AG04450 (cell line): ENCODE data around the gene MAN1C1. TPM values are rescaled to one million over a fixed set of nuclear protein-coding genes. Genes with fewer than 3 reads are reported as not detected.

ENCODE experiments used
- CTCF ChIA-PET: fragments of 300-600, 350-600 bp; formaldehyde crosslinking; extraction: SDS; loops from one replicate; lab custom pipeline; 2022; ENCODE audit warnings: antibody characterized with exemption, inconsistent platforms; lab: Charles Lee
- POLR2A ChIA-PET: fragments of 350-600 bp; formaldehyde crosslinking; extraction: SDS; loops from one replicate; lab custom pipeline; 2021; ENCODE audit warnings: antibody characterized with exemption, inconsistent platforms; lab: Yijun Ruan, JAX
- DNase-seq: peaks from one replicate; pipeline ENCODE4 v3.0.0-alpha.2; 2011; ENCODE audit warnings: low read depth, low spot score
- H3K27ac ChIP-seq: one replicate; pipeline ENCODE4 v1.5.1; 2012; ENCODE audit warnings: low read depth, low read length, control low read depth
- H3K27me3 ChIP-seq: one replicate; pipeline ENCODE4 v1.6.0; 2012; ENCODE audit warnings: low read length; ENCODE audit not compliant: control insufficient read depth, insufficient read depth
- H3K4me3 ChIP-seq: 2 replicates; pipeline ENCODE4 v1.5.1; 2011; ENCODE audit warnings: mild to moderate bottlenecking, low read depth, low read length, control low read depth
- H3K9me3 ChIP-seq: 2 replicates; pipeline ENCODE4 v1.5.1; 2012; ENCODE audit warnings: low read length; ENCODE audit not compliant: control insufficient read depth, insufficient read depth
- polyA plus RNA-seq: library from polyadenylated mRNA; depleted of rRNA; stranded (reverse); fragments of >200 nt; gene quantifications from 2 replicates; pipeline ENCODE4 v1.2.3, GENCODE V29; 2011
- TF ChIP-seq, protein P1 (sequence below): IDR thresholded peaks from 2 replicates; pipeline ENCODE4 v1.5.1; 2011; ENCODE audit warnings: low read depth, low read length, control low read depth, inconsistent platforms

Gene MAN1C1
- polyA plus RNA-seq, 1 experiment = 16.9 TPM

DNA sequence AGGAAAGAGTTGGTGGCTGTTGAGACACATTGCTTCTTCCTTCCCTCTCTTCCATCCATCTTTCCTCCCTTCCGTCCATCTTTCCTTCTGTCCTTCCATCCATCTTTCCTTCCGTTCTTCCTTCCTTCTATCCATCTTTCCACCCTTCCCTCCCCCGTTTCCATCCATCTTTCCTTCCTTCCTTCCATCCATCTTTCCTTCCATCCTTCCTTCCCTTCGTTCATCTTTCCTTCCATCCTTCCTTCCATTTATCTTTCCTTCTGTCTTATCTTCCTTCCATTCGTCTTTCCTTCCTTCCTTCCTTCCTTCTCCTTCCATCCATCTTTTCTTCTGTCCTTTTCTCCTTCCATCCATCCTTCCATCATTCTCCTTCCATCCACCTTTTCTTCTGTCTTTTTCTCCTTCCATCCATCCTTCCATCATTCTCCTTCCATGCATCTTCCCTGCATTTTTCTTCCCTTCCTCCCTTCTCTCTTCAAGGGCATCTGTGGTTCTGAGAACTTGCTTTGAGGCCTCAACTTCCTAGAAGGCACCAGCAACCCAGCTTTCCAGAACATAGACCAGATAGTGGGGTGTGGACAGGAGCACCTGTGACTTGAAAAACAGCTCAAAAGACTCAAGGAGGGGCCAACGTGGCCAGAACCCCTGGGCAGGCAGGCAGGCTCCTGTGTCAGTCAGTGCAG, 134.5 kb downstream of the MAN1C1 start:
- no peak overlapping the region for H3K4me3 ChIP-seq
- peaks cover 9% of the 10 kb centered on the region for H3K27me3 ChIP-seq
- DNase-seq = no peak
- H3K27ac ChIP-seq = no peak overlapping the region
- H3K9me3 ChIP-seq = no peaks in the 10 kb centered on the region
- POLR2A ChIA-PET = no interaction called here
- TF ChIP-seq, protein P1, sequence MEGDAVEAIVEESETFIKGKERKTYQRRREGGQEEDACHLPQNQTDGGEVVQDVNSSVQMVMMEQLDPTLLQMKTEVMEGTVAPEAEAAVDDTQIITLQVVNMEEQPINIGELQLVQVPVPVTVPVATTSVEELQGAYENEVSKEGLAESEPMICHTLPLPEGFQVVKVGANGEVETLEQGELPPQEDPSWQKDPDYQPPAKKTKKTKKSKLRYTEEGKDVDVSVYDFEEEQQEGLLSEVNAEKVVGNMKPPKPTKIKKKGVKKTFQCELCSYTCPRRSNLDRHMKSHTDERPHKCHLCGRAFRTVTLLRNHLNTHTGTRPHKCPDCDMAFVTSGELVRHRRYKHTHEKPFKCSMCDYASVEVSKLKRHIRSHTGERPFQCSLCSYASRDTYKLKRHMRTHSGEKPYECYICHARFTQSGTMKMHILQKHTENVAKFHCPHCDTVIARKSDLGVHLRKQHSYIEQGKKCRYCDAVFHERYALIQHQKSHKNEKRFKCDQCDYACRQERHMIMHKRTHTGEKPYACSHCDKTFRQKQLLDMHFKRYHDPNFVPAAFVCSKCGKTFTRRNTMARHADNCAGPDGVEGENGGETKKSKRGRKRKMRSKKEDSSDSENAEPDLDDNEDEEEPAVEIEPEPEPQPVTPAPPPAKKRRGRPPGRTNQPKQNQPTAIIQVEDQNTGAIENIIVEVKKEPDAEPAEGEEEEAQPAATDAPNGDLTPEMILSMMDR = no peak
- CTCF ChIA-PET = interaction anchor here (1.1 kb wide), 1 partner anchor 230 kb away, joined by 3 read pairs; no protein-coding TSS in a partner anchor

DNA sequence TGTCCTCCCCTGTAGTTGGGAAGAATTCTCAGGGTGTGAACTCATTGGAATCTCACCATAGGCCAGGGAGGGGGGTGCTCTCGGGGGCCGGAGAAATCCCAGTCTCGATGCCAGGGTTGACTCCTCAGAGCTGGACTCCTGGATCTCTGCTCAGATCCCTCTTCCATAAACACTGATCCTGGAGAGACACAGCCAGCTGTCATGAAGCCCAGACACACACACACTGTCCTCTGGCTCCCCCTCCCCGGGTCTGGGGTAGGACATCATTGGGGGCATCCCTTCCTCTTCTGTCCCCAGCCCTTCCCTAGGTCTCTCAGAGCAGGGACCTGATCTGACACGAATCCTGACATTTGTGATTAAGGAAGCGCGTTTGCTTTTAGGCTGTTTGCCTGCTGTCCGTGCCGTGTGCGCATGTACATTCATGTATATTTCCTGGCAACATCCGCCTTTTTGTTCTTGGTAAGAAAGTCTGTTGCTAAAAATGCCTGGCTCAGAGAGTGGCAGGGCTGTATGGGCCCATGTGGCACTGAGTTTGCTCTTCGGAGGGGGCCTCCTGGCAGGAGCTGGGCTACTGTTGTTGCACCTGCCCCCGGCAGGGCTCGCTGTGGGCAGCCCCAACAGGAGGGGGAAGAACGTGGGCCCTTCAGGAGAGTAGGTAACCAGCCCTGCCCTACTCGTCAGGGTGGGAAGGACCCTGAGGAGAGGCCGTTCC, 138.0 kb downstream of the MAN1C1 start:
- DNase-seq = no peak
- POLR2A ChIA-PET = no interaction called here
- TF ChIP-seq, protein P1 = no peak
- Histone ChIP-seq H3K4me3 (no peak overlapping the region), H3K9me3 (no peaks in the 10 kb centered on the region), H3K27me3 (peaks cover 18% of the 10 kb centered on the region), H3K27ac (no peak overlapping the region)
- CTCF ChIA-PET = no interaction called here

DNA sequence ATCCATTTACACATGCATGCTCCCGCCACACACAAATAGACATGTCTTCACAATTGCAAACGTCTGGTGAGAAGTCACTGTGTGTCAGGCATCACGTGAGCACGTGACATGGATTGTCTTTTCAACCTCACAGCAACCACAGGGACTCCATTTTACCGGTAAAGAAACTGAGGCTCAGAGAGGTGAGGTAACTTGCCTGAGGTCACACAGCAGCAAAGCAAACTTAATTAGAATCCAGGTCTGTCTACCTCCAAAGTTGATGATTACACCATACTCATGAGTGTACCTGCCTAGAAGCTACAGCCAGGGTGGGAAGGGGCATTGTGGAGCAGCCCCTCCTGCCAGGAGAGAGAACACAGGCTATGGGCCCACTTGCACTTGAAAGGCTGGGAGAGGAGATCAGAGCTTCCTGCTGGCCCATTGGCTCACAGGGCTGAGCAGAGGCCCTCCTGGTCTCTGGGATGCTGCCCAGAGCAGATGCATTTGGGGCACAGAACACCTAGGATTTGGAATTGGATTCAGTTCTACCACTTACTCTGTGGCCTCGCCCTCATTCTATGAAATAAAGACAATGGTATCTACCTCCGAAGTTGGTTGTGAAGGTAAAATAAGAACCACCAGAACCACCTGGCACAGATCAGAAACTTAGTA, 139.0 kb downstream of the MAN1C1 start:
- POLR2A ChIA-PET = no interaction called here

DNA sequence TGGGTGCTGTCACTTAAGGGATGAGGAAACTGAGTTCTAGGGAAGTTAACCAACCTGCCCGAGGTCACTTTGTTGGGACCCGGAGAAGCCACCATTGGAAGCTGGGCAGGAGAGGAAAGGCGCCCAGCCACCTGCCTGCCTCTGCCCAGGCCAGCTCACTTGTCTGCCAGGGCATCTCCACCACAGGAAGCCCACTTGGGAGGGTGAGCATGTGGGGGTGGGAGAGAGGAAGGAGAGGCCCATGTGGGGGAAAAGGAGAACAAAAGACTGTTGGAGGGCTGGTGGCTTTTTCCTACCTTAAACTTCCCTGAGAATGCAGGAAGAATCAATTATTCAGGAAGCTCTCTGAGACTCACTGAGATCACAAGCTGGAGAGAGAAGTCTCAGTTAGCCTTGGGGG, 139.6 kb downstream of the MAN1C1 start:
- TF ChIP-seq, protein P1 = no peak
- H3K27ac ChIP-seq = no peak overlapping the region
- CTCF ChIA-PET = no interaction called here
- H3K27me3 ChIP-seq = peaks cover 22% of the 10 kb centered on the region
- H3K9me3 ChIP-seq = no peaks in the 10 kb centered on the region
- POLR2A ChIA-PET = no interaction called here
- no peak for DNase-seq
- H3K4me3 ChIP-seq = no peak overlapping the region

More for the DNA sequence above, 139.0 kb downstream of the MAN1C1 start:
- DNase-seq = no peak
- Histone ChIP-seq H3K27me3 (peaks cover 20% of the 10 kb centered on the region), H3K27ac (no peak overlapping the region), H3K4me3 (no peak overlapping the region), H3K9me3 (no peaks in the 10 kb centered on the region)
- CTCF ChIA-PET = no interaction called here
- TF ChIP-seq, protein P1 = no peak
